Smooth muscle cell (in vitro differentiated cells): ENCODE measurements around the gene ANTXRL. TPM values are rescaled to one million over a fixed set of nuclear protein-coding genes. Genes with fewer than 3 reads are reported as not detected.
"Not testable (repeated sequence)": the region's sequence is repeated elsewhere in the genome, so short reads cannot be mapped to it uniquely, and the experiment has no call there.

ENCODE experiments used
- DNase-seq: peaks from one replicate; lab custom pipeline; 2025; ENCODE audit not compliant: unreplicated experiment; lab: John Stamatoyannopoulos, UW
- H2AFZ ChIP-seq: fragments of 200-600 bp; sonication (generic); 2 replicates; pipeline ENCODE4 v1.6.0; 2016; ENCODE audit warnings: antibody characterized with exemption, low read depth, mild to moderate bottlenecking
- H3F3A ChIP-seq: fragments of 200-600 bp; sonication (generic); 2 replicates; pipeline ENCODE4 v1.6.0; 2017; ENCODE audit warnings: antibody characterized with exemption, low read depth
- H3K27ac ChIP-seq: fragments of 200-600 bp; sonication (generic); 2 replicates; pipeline ENCODE4 v1.5.1; 2016; ENCODE audit warnings: low read depth, mild to moderate bottlenecking
- H3K27me3 ChIP-seq: fragments of 200-600 bp; sonication (generic); 2 replicates; pipeline ENCODE4 v1.6.1; 2016; ENCODE audit warnings: low read depth, mild to moderate bottlenecking
- H3K36me3 ChIP-seq: fragments of 200-600 bp; sonication (generic); 2 replicates; pipeline ENCODE4 v1.5.1; 2016; ENCODE audit warnings: low read depth
- H3K4me1 ChIP-seq: fragments of 200-600 bp; sonication (generic); 2 replicates; pipeline ENCODE4 v1.5.1; 2016; ENCODE audit warnings: low read depth
- H3K4me2 ChIP-seq: fragments of 200-600 bp; sonication (generic); 2 replicates; pipeline ENCODE4 v1.6.0; 2016; ENCODE audit warnings: mild to moderate bottlenecking
- H3K4me3 ChIP-seq: fragments of 200-600 bp; sonication (generic); 2 replicates; pipeline ENCODE4 v1.5.1; 2016; ENCODE audit warnings: mild to moderate bottlenecking
- H3K79me2 ChIP-seq: fragments of 200-600 bp; sonication (generic); 2 replicates; pipeline ENCODE4 v1.6.0; 2016; ENCODE audit warnings: low read depth, mild to moderate bottlenecking
- H3K9ac ChIP-seq: fragments of 200-600 bp; sonication (generic); 2 replicates; pipeline ENCODE4 v1.6.0; 2016; ENCODE audit warnings: low read depth
- H3K9me3 ChIP-seq: fragments of 200-600 bp; sonication (generic); replicated peaks from 2 replicates; pipeline ENCODE4 v1.5.1; 2016; ENCODE audit warnings: low read depth
- H4K20me1 ChIP-seq: fragments of 200-600 bp; sonication (generic); 2 replicates; pipeline ENCODE4 v1.6.0; 2016; ENCODE audit warnings: low read depth
- WGBS: methylation state at CpG from one replicate; pipeline ENCODE4 v1.1.7; 2016; ENCODE audit warnings: low lambda C conversion rate; 5-methylcytosine and 5-hydroxymethylcytosine counted together
- polyA plus RNA-seq: library from polyadenylated mRNA; unstranded; fragments of >200 nt; fragmentation: Nextera tagmentation; extraction: Ambion mirVana; gene quantifications from 2 replicates; pipeline ENCODE4 v1.2.1, GENCODE V29; 2016
- total RNA-seq: library from RNA; depleted of rRNA; stranded (reverse); fragments of >200 nt; gene quantifications from 2 replicates; pipeline ENCODE4 v1.2.3, GENCODE V29; 2014

ANTXRL gene
- total and polyA plus RNA-seq, 2 experiments from 2014 or later = not detected

GRCh38 chr10:46379233-46379848, 92.5 kb downstream of the ANTXRL start:
- H4K20me1 ChIP-seq, H3K79me2 ChIP-seq, H3K4me2 ChIP-seq, H3K9ac ChIP-seq, DNase-seq, H2AFZ ChIP-seq, H3K4me1 ChIP-seq, H3K36me3 ChIP-seq, H3F3A ChIP-seq, H3K27me3 ChIP-seq, H3K9me3 ChIP-seq, H3K4me3 ChIP-seq, H3K27ac ChIP-seq: not testable (repeated sequence)
- WGBS = 43% methylated on average over 2 of the region's 5 CpGs

Other genes with a start within 250 kb of the ANTXRL start
- gene MSMB, start 240.7 kb upstream of the ANTXRL start, total RNA-seq = not detected in 2 replicates
- 0.50 TPM in 1 of 2 replicates, not detected in the other for gene MSMB, start 240.7 kb upstream of the ANTXRL start, polyA plus RNA-seq
- gene ANXA8L1, start 88.8 kb downstream of the ANTXRL start, total RNA-seq = 50.3 and 81.1 TPM in 2 replicates
- gene ANXA8L1, start 88.8 kb downstream of the ANTXRL start, polyA plus RNA-seq = 11.5 and 64.4 TPM in 2 replicates
- gene NPY4R, start 179.0 kb downstream of the ANTXRL start, total RNA-seq = 0.09 TPM in 1 of 2 replicates, not detected in the other
- gene NPY4R, start 179.0 kb downstream of the ANTXRL start, polyA plus RNA-seq = 0.21 TPM in 1 of 2 replicates, not detected in the other